GM21786 (cell line): ENCODE results near the gene HELZ2.
"Not testable (repeated sequence)": the region's sequence is repeated elsewhere in the genome, so short reads cannot be mapped to it uniquely, and the experiment has no call there.

Source experiments
- ATAC-seq: cut with Tn5 transposase; IDR thresholded peaks from one replicate; pipeline ENCODE4 v1.9.1; 2021; ENCODE audit not compliant: unreplicated experiment

The HELZ2 gene

GRCh38 chr20:63574156-63574828 lies at the start of gene HELZ2:
TSS of gene HELZ2 (minus strand) at chr20:63574239. CDS start at chr20:63572385, 1,854 bp downstream.
- ATAC-seq = peak; percentile 65

GRCh38 chr20:63622732-63623131 lies 48.7 kb upstream of the HELZ2 start:
- ATAC-seq = no peak

GRCh38 chr20:63622096-63622495 lies 48.1 kb upstream of the HELZ2 start:
- ATAC-seq = no peak

- ATAC-seq = no peak
Measured at GRCh38 chr20:63620991-63621390, 47.0 kb upstream of the HELZ2 start.

- ATAC-seq = no peak
Measured at GRCh38 chr20:63619505-63619904, 45.5 kb upstream of the HELZ2 start.

- no peak for ATAC-seq
Measured at GRCh38 chr20:63619086-63619485, 45.0 kb upstream of the HELZ2 start.

GRCh38 chr20:63618291-63618980 lies 44.4 kb upstream of the HELZ2 start:
- ATAC-seq = no peak

- ATAC-seq = no peak
Measured at GRCh38 chr20:63617876-63618265, 43.8 kb upstream of the HELZ2 start.

- ATAC-seq = no peak
Measured at GRCh38 chr20:63617092-63617875, 43.2 kb upstream of the HELZ2 start.

GRCh38 chr20:63613863-63614594 lies 40.0 kb upstream of the HELZ2 start:
- not testable (repeated sequence) for ATAC-seq

- no peak for ATAC-seq
Measured at GRCh38 chr20:63612276-63612931, 38.4 kb upstream of the HELZ2 start.

- ATAC-seq = no peak
Measured at GRCh38 chr20:63611646-63612045, 37.6 kb upstream of the HELZ2 start.

GRCh38 chr20:63610581-63611435 lies 36.8 kb upstream of the HELZ2 start:
- ATAC-seq = no peak

GRCh38 chr20:63606686-63607085 lies 32.6 kb upstream of the HELZ2 start:
- no peak for ATAC-seq

GRCh38 chr20:63602321-63602720 lies 28.3 kb upstream of the HELZ2 start:
- no peak for ATAC-seq

- ATAC-seq = not testable (repeated sequence)
Measured at GRCh38 chr20:63601679-63602078, 27.6 kb upstream of the HELZ2 start.

GRCh38 chr20:63599396-63600050 lies 25.5 kb upstream of the HELZ2 start:
- ATAC-seq = no peak

GRCh38 chr20:63598479-63599395 lies 24.7 kb upstream of the HELZ2 start:
- ATAC-seq = no peak
